Measurements from ENCODE around the gene ST3GAL2.

The ST3GAL2 gene

DNA sequence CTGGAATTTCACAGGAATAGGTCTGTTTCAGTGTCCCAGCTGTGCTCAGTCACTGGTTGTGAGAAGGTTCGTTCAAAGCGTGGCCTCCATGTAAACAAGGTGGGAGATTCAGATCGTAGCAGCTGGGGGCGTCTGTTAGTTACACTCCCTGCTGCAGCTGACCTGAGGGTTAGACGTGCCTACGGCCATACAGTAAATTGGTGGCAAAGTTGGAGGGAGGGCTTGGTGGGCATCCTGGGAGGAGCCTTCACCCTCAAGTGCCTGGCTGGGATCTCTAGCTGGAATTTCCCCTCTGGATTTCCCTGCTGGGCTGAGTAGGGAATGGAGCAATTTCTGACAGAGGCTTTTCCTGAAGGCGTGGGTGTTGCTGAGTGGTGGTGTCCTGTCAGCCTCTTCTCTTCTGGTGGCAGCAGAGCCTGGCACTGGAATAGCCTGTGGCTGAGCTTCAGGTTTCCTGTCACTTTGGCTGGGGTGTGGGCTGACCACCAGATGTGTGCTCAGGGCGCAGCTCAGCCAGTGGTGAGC, 21.9 kb upstream of the ST3GAL2 start:
- Histone ChIP-seq H4K20me1 (ENCODE audit: insufficient read depth, low read length) (no peaks in the 10 kb centered on the region), H2AFZ (ENCODE audit: low read length) (no peak overlapping the region), H3K9ac (ENCODE audit: low read length) (no peak overlapping the region)

DNA sequence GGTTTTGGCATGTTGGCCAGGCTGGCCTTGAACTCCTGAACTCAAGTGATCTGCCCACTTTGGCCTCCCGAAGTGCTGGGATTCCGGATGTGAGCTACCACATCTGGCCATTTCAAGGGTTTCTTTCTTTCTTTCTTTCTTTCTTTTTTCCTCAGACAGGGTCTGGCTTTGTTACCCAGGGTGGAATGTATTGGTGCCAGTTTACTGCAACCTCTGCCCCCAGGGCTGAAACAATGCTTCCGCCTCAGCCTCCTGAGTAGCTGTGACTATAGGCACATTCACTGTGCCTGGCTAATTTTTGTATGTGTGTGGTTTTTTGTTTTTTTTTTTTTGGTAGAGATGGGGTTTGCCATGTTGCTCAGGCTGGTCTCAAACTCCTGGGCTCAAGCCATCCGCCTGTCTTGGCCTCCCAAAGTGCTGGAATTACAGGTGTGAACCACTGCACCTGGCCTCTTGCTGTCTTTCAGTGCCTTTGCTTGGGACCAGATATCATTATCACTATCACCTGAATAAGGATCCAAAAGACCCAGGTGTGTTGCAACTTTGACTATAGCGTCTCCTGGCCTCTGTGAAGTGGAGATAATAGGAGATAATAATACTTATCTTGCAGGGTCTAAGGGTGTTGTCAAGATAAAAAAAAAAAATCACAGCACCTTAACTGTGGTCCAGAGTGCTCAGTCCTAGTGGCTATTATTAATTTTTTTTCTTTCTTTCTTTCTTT, 18.7 kb upstream of the ST3GAL2 start:
- H3K36me3 ChIP-seq (replicated peaks; ENCODE audit: insufficient read depth, low read length), result no peaks in the 10 kb centered on the region
- no peaks in the 10 kb centered on the region for H4K20me1 ChIP-seq (ENCODE audit: insufficient read depth, low read length)
- no peaks in the 10 kb centered on the region for H3F3A ChIP-seq (ENCODE audit: insufficient read depth, low read length)
- H2AFZ ChIP-seq (ENCODE audit: low read length), result no peak overlapping the region
- H3K9ac ChIP-seq (ENCODE audit: low read length), result no peak overlapping the region
- H3K79me2 ChIP-seq (ENCODE audit: low read length), result no peaks in the 10 kb centered on the region
- DNase-seq, result no peak
- no peaks in the 10 kb centered on the region for H3K9me2 ChIP-seq (replicated peaks; ENCODE audit: insufficient read depth, low read length)
- H3K4me3 ChIP-seq (ENCODE audit: low read length), result no peak overlapping the region
- TF ChIP-seq, protein P1, sequence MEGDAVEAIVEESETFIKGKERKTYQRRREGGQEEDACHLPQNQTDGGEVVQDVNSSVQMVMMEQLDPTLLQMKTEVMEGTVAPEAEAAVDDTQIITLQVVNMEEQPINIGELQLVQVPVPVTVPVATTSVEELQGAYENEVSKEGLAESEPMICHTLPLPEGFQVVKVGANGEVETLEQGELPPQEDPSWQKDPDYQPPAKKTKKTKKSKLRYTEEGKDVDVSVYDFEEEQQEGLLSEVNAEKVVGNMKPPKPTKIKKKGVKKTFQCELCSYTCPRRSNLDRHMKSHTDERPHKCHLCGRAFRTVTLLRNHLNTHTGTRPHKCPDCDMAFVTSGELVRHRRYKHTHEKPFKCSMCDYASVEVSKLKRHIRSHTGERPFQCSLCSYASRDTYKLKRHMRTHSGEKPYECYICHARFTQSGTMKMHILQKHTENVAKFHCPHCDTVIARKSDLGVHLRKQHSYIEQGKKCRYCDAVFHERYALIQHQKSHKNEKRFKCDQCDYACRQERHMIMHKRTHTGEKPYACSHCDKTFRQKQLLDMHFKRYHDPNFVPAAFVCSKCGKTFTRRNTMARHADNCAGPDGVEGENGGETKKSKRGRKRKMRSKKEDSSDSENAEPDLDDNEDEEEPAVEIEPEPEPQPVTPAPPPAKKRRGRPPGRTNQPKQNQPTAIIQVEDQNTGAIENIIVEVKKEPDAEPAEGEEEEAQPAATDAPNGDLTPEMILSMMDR (IDR thresholded peaks at IDR 0.05; ENCODE audit: low read length), result no peak
- TF ChIP-seq EZH2phosphoT487 (IDR thresholded peaks at IDR 0.05; ENCODE audit: low read length), result no peak
- no peak for TF ChIP-seq EZH2 (optimal IDR thresholded peaks at IDR 0.05; ENCODE audit: low read depth, low read length)
- H3K9me3 ChIP-seq (replicated peaks; ENCODE audit: insufficient read depth, low read length), result no peaks in the 10 kb centered on the region
- no peak overlapping the region for H3K4me2 ChIP-seq (ENCODE audit: low read depth, low read length)
- H3K4me1 ChIP-seq (ENCODE audit: low read length), result peaks cover 4% of the 10 kb centered on the region
- H3K27ac ChIP-seq (ENCODE audit: low read length), result no peak overlapping the region
- H3K27me3 ChIP-seq (replicated peaks; ENCODE audit: insufficient read depth, low read length), result no peaks in the 10 kb centered on the region

More for the DNA sequence above, 21.9 kb upstream of the ST3GAL2 start:
- no peak for DNase-seq
- Histone ChIP-seq H3K4me3 (ENCODE audit: low read length) (no peak overlapping the region), H3K27ac (ENCODE audit: low read length) (no peak overlapping the region), H3K4me1 (ENCODE audit: low read length) (no peaks in the 10 kb centered on the region), H3K79me2 (ENCODE audit: low read length) (no peaks in the 10 kb centered on the region), H3K36me3 (replicated peaks; ENCODE audit: insufficient read depth, low read length) (no peaks in the 10 kb centered on the region), H3K9me3 (replicated peaks; ENCODE audit: insufficient read depth, low read length) (no peaks in the 10 kb centered on the region), H3K4me2 (ENCODE audit: low read depth, low read length) (no peak overlapping the region), H3K27me3 (replicated peaks; ENCODE audit: insufficient read depth, low read length) (no peaks in the 10 kb centered on the region), H3K9me2 (replicated peaks; ENCODE audit: insufficient read depth, low read length) (no peaks in the 10 kb centered on the region), H3F3A (ENCODE audit: insufficient read depth, low read length) (no peaks in the 10 kb centered on the region)
- TF ChIP-seq EZH2phosphoT487 (IDR thresholded peaks at IDR 0.05; ENCODE audit: low read length) (no peak), EZH2 (optimal IDR thresholded peaks at IDR 0.05; ENCODE audit: low read depth, low read length) (no peak)
- TF ChIP-seq, protein P1 (IDR thresholded peaks at IDR 0.05; ENCODE audit: low read length), result no peak

DNA sequence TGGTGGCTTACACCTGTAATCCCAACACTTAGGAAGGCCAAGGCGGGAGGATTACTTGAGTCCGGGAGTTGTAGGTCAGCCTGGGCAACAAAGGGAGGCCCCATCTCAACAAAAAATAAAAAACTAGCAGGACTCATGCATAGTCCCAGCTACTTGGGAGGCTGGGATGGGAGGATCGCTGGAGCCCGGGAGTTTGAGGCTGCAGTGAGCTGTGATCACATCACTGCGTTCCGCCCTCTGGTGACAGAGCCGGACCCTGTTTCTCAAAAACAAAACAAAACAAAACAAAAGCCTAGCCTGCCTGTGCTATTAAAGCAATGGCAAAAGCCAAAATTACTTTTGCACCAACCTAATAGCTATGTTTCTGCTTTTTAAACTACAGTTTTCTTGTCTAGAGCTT, 17.0 kb upstream of the ST3GAL2 start:
- peaks cover 4% of the 10 kb centered on the region for H3K4me1 ChIP-seq (ENCODE audit: low read length)
- H2AFZ ChIP-seq (ENCODE audit: low read length), result no peak overlapping the region
- H3K9ac ChIP-seq (ENCODE audit: low read length), result no peak overlapping the region
- H3F3A ChIP-seq (ENCODE audit: insufficient read depth, low read length), result no peaks in the 10 kb centered on the region
- H3K4me3 ChIP-seq (ENCODE audit: low read length), result no peak overlapping the region
- no peak overlapping the region for H3K27ac ChIP-seq (ENCODE audit: low read length)
- no peaks in the 10 kb centered on the region for H3K27me3 ChIP-seq (replicated peaks; ENCODE audit: insufficient read depth, low read length)
- H3K9me3 ChIP-seq (replicated peaks; ENCODE audit: insufficient read depth, low read length), result no peaks in the 10 kb centered on the region
- TF ChIP-seq EZH2 (optimal IDR thresholded peaks at IDR 0.05; ENCODE audit: low read depth, low read length) (no peak), EZH2phosphoT487 (IDR thresholded peaks at IDR 0.05; ENCODE audit: low read length) (no peak)
- TF ChIP-seq, protein P1 (IDR thresholded peaks at IDR 0.05; ENCODE audit: low read length), result no peak
- no peaks in the 10 kb centered on the region for H3K9me2 ChIP-seq (replicated peaks; ENCODE audit: insufficient read depth, low read length)
- H3K79me2 ChIP-seq (ENCODE audit: low read length), result no peaks in the 10 kb centered on the region
- H4K20me1 ChIP-seq (ENCODE audit: insufficient read depth, low read length), result no peaks in the 10 kb centered on the region
- no peak overlapping the region for H3K4me2 ChIP-seq (ENCODE audit: low read depth, low read length)
- no peaks in the 10 kb centered on the region for H3K36me3 ChIP-seq (replicated peaks; ENCODE audit: insufficient read depth, low read length)
- no peak for DNase-seq

Data from MM.1S (cell line).